ENCODE data around the gene BAHCC1. TPM values are rescaled to one million over a fixed set of nuclear protein-coding genes. Genes with fewer than 3 reads are reported as not detected.

Gene BAHCC1
- total and polyA plus RNA-seq, 9 of the 15 experiments (the other 6 are each of a cell fraction or from before 2014, with no cell fraction given), result 0.14 to 26.9 (median 5.0) TPM

DNA sequence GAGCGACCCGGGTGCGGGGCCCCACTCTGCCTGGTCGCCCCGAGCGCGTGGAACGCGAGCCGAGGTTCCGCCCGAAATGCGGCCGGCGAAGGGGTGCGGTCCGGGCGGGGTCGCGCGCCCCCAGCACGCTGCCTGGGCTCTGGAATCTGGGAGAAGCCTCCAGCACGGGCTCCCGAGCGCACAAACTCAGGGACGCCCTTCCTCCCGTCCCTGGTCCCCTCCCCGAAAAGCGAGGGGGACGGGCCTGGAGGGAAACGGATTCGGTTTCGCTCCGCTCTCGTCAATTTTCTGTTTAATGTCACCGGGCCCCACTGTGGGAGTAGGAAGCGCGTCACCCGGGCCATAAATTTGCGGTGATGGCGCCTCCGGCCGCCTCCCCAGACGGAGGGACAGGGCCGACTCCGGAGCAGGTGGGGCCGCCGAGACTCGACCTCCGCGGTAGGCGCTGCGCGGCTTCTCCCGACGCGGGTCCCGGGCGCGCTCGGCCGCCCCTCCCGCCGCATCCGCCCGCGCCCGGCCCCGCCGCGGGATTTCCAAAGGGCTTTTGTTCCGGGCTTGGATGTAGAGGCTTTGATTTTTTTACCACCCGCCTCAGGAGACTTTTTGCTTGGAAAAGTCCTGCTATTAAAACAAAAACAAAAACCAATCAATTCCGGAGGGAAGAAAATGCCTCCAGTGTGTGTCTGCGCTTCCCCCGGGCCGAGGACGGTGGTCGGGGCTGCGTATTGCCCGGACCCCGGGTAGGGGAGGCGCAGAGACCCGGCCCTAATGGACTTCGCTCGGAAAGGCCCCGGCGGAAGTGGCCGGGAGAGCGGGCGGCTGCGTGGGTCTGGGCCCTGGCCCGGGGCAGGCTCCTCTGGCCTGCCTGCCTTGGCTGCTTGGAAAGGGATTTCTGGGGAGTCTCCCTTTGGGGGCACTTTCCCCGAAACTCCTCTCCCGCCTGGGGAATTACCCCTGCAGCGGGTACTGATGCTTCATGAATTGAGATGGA lies 7.9 kb upstream of the BAHCC1 start (continued):
- TF ChIP-seq, protein P1, sequence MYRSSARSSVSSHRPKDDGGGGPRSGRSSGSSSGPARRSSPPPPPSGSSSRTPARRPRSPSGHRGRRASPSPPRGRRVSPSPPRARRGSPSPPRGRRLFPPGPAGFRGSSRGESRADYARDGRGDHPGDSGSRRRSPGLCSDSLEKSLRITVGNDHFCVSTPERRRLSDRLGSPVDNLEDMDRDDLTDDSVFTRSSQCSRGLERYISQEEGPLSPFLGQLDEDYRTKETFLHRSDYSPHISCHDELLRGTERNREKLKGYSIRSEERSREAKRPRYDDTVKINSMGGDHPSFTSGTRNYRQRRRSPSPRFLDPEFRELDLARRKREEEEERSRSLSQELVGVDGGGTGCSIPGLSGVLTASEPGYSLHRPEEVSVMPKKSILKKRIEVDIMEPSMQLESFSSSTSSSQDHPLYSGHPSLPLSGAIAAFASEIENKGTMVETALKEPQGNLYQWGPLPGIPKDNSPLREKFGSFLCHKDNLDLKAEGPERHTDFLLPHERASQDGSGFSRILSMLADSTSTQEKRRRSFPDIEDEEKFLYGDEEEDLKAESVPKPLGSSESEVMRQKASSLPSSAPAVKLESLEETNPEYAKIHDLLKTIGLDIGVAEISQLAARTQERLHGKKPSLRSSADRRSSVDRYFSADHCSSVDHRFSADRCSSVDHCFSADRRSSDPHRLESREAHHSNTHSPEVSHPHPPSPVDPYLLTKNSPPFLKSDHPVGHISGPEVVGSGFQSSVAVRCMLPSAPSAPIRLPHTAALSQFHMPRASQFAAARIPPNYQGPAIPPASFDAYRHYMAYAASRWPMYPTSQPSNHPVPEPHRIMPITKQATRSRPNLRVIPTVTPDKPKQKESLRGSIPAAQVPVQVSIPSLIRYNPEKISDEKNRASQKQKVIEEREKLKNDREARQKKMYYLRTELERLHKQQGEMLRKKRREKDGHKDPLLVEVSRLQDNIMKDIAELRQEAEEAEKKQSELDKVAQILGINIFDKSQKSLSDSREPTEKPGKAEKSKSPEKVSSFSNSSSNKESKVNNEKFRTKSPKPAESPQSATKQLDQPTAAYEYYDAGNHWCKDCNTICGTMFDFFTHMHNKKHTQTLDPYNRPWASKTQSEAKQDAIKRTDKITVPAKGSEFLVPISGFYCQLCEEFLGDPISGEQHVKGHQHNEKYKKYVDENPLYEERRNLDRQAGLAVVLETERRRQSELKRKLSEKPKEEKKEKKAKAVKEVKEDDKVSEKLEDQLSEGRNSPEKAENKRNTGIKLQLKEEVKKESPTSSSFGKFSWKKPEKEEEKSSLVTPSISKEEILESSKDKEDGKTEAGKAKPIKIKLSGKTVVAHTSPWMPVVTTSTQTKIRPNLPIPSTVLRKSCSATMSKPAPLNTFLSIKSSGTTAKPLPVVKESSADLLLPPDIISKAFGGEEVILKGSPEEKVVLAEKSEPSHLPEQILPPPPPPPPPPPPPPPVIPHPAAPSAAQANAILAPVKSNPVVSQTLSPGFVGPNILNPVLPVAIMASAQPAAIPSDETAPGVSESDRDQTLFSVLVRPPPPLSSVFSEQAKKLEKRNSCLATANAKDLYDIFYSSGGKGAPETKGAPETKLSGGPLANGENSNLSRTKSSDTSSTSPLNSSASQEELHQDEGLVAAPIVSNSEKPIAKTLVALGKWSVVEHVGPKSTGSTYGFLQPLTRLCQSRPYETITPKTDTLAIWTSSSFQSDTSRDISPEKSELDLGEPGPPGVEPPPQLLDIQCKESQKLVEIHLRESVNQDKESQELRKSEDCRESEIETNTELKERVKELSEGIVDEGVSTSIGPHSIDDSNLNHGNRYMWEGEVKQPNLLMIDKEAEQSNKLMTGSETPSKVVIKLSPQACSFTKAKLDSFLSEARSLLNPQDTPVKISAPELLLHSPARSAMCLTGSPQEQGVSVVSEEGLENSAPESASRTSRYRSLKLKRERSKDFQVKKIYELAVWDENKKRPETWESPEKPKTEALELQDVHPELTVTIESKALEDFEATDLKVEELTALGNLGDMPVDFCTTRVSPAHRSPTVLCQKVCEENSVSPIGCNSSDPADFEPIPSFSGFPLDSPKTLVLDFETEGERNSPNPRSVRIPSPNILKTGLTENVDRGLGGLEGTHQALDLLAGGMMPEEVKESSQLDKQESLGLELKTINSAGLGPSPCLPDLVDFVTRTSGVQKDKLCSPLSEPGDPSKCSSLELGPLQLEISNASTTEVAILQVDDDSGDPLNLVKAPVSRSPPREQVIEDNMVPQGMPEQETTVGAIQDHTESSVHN (IDR thresholded peaks at IDR 0.05; ENCODE audit: borderline replicate concordance in 1 of 2, low read depth in 1 of 2), result no peak
- no peak for TF ChIP-seq ZNF644 (tag; IDR thresholded peaks at IDR 0.05; ENCODE audit: low read depth)
- peak; percentile 91 for TF ChIP-seq GTF2E2 (tag; IDR thresholded peaks at IDR 0.05)
- no peak for TF ChIP-seq TCF3 (CRISPR knock-in tag; IDR thresholded peaks at IDR 0.05)
- no peak for TF ChIP-seq NUFIP1 (IDR thresholded peaks at IDR 0.05; ENCODE audit: partially characterized antibody)
- TF ChIP-seq, protein P2, sequence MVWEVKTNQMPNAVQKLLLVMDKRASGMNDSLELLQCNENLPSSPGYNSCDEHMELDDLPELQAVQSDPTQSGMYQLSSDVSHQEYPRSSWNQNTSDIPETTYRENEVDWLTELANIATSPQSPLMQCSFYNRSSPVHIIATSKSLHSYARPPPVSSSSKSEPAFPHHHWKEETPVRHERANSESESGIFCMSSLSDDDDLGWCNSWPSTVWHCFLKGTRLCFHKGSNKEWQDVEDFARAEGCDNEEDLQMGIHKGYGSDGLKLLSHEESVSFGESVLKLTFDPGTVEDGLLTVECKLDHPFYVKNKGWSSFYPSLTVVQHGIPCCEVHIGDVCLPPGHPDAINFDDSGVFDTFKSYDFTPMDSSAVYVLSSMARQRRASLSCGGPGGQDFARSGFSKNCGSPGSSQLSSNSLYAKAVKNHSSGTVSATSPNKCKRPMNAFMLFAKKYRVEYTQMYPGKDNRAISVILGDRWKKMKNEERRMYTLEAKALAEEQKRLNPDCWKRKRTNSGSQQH (CRISPR knock-in tag; IDR thresholded peaks at IDR 0.05), result no peak
- TF ChIP-seq, protein P3, sequence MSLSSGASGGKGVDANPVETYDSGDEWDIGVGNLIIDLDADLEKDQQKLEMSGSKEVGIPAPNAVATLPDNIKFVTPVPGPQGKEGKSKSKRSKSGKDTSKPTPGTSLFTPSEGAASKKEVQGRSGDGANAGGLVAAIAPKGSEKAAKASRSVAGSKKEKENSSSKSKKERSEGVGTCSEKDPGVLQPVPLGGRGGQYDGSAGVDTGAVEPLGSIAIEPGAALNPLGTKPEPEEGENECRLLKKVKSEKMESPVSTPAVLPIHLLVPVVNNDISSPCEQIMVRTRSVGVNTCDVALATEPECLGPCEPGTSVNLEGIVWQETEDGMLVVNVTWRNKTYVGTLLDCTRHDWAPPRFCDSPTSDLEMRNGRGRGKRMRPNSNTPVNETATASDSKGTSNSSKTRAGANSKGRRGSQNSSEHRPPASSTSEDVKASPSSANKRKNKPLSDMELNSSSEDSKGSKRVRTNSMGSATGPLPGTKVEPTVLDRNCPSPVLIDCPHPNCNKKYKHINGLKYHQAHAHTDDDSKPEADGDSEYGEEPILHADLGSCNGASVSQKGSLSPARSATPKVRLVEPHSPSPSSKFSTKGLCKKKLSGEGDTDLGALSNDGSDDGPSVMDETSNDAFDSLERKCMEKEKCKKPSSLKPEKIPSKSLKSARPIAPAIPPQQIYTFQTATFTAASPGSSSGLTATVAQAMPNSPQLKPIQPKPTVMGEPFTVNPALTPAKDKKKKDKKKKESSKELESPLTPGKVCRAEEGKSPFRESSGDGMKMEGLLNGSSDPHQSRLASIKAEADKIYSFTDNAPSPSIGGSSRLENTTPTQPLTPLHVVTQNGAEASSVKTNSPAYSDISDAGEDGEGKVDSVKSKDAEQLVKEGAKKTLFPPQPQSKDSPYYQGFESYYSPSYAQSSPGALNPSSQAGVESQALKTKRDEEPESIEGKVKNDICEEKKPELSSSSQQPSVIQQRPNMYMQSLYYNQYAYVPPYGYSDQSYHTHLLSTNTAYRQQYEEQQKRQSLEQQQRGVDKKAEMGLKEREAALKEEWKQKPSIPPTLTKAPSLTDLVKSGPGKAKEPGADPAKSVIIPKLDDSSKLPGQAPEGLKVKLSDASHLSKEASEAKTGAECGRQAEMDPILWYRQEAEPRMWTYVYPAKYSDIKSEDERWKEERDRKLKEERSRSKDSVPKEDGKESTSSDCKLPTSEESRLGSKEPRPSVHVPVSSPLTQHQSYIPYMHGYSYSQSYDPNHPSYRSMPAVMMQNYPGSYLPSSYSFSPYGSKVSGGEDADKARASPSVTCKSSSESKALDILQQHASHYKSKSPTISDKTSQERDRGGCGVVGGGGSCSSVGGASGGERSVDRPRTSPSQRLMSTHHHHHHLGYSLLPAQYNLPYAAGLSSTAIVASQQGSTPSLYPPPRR (CRISPR knock-in tag; IDR thresholded peaks at IDR 0.05; ENCODE audit: borderline replicate concordance), result no peak
